Measurements from ENCODE around the gene PITHD1.
A peak's percentile ranks its signal among the peaks of the same experiment; 100 is the strongest.
"Not testable (repeated sequence)": the region's sequence is repeated elsewhere in the genome, so short reads cannot be mapped to it uniquely, and the experiment has no call there.

The PITHD1 gene

GRCh38 chr1:23801338-23801748 lies 23.1 kb downstream of the PITHD1 start:
- FAIRE-seq (no peak), DNase-seq (ENCODE audit: insufficient read length) (no peak)
- TF ChIP-seq POLR2A (IDR thresholded peaks at IDR 0.05; ENCODE audit: low read depth, low read length), result no peak
- TF ChIP-seq POLR2AphosphoS5 (IDR thresholded peaks at IDR 0.05; ENCODE audit: low read depth, low read length), result no peak
- no peak for TF ChIP-seq TAF1 (IDR thresholded peaks at IDR 0.05; ENCODE audit: borderline replicate concordance, low read depth, low read length)

GRCh38 chr1:23801876-23802275 lies 23.7 kb downstream of the PITHD1 start:
- no peak for DNase-seq (ENCODE audit: insufficient read length)
- TF ChIP-seq TAF1 (IDR thresholded peaks at IDR 0.05; ENCODE audit: borderline replicate concordance, low read depth, low read length) (no peak), POLR2A (IDR thresholded peaks at IDR 0.05; ENCODE audit: low read depth, low read length) (no peak), POLR2AphosphoS5 (IDR thresholded peaks at IDR 0.05; ENCODE audit: low read depth, low read length) (no peak)
- FAIRE-seq, result no peak

- not testable (repeated sequence) for FAIRE-seq; DNase-seq (ENCODE audit: insufficient read length)
Measured at GRCh38 chr1:23802809-23803342, 24.7 kb downstream of the PITHD1 start.

- no peak for FAIRE-seq
- no peak for DNase-seq (ENCODE audit: insufficient read length)
- TF ChIP-seq POLR2A (IDR thresholded peaks at IDR 0.05; ENCODE audit: low read depth, low read length), result no peak
- TF ChIP-seq TAF1 (IDR thresholded peaks at IDR 0.05; ENCODE audit: borderline replicate concordance, low read depth, low read length), result no peak
- TF ChIP-seq POLR2AphosphoS5 (IDR thresholded peaks at IDR 0.05; ENCODE audit: low read depth, low read length), result no peak
Measured at GRCh38 chr1:23803674-23804073, 25.5 kb downstream of the PITHD1 start.

- FAIRE-seq (no peak), DNase-seq (ENCODE audit: insufficient read length) (no peak)
- TF ChIP-seq POLR2AphosphoS5 (IDR thresholded peaks at IDR 0.05; ENCODE audit: low read depth, low read length) (no peak), TAF1 (IDR thresholded peaks at IDR 0.05; ENCODE audit: borderline replicate concordance, low read depth, low read length) (no peak), POLR2A (IDR thresholded peaks at IDR 0.05; ENCODE audit: low read depth, low read length) (no peak)
Measured at GRCh38 chr1:23804183-23804835, 26.1 kb downstream of the PITHD1 start.

GRCh38 chr1:23805025-23805424 lies 26.8 kb downstream of the PITHD1 start:
- TF ChIP-seq POLR2A (IDR thresholded peaks at IDR 0.05; ENCODE audit: low read depth, low read length), result no peak
- TF ChIP-seq TAF1 (IDR thresholded peaks at IDR 0.05; ENCODE audit: borderline replicate concordance, low read depth, low read length), result no peak
- TF ChIP-seq POLR2AphosphoS5 (IDR thresholded peaks at IDR 0.05; ENCODE audit: low read depth, low read length), result no peak
- FAIRE-seq (no peak), DNase-seq (ENCODE audit: insufficient read length) (no peak)

- no peak for DNase-seq (ENCODE audit: insufficient read length)
- no peak for FAIRE-seq
- TF ChIP-seq POLR2AphosphoS5 (IDR thresholded peaks at IDR 0.05; ENCODE audit: low read depth, low read length) (no peak), TAF1 (IDR thresholded peaks at IDR 0.05; ENCODE audit: borderline replicate concordance, low read depth, low read length) (no peak), POLR2A (IDR thresholded peaks at IDR 0.05; ENCODE audit: low read depth, low read length) (no peak)
Measured at GRCh38 chr1:23806280-23806679, 28.1 kb downstream of the PITHD1 start.

GRCh38 chr1:23807453-23807852 lies 29.2 kb downstream of the PITHD1 start:
- no peak for TF ChIP-seq POLR2A (IDR thresholded peaks at IDR 0.05; ENCODE audit: low read depth, low read length)
- TF ChIP-seq POLR2AphosphoS5 (IDR thresholded peaks at IDR 0.05; ENCODE audit: low read depth, low read length), result no peak
- no peak for TF ChIP-seq TAF1 (IDR thresholded peaks at IDR 0.05; ENCODE audit: borderline replicate concordance, low read depth, low read length)
- DNase-seq (ENCODE audit: insufficient read length), result no peak
- no peak for FAIRE-seq

GRCh38 chr1:23809751-23810171 lies 31.5 kb downstream of the PITHD1 start:
- DNase-seq (ENCODE audit: insufficient read length) (peak; percentile 83), FAIRE-seq (peak; percentile 94)
- no peak for TF ChIP-seq TAF1 (IDR thresholded peaks at IDR 0.05; ENCODE audit: borderline replicate concordance, low read depth, low read length)
- TF ChIP-seq POLR2A (IDR thresholded peaks at IDR 0.05; ENCODE audit: low read depth, low read length), result no peak
- TF ChIP-seq POLR2AphosphoS5 (IDR thresholded peaks at IDR 0.05; ENCODE audit: low read depth, low read length), result no peak

- FAIRE-seq, result peak; percentile 97
- TF ChIP-seq POLR2AphosphoS5 (IDR thresholded peaks at IDR 0.05; ENCODE audit: low read depth, low read length) (no peak), POLR2A (IDR thresholded peaks at IDR 0.05; ENCODE audit: low read depth, low read length) (no peak), TAF1 (IDR thresholded peaks at IDR 0.05; ENCODE audit: borderline replicate concordance, low read depth, low read length) (no peak)
- DNase-seq (ENCODE audit: insufficient read length), result peak; percentile 55
Measured at GRCh38 chr1:23810818-23811540, 32.8 kb downstream of the PITHD1 start.

GRCh38 chr1:23814016-23814415 lies 35.8 kb downstream of the PITHD1 start:
- FAIRE-seq (no peak), DNase-seq (ENCODE audit: insufficient read length) (no peak)
- TF ChIP-seq POLR2A (IDR thresholded peaks at IDR 0.05; ENCODE audit: low read depth, low read length), result no peak
- no peak for TF ChIP-seq POLR2AphosphoS5 (IDR thresholded peaks at IDR 0.05; ENCODE audit: low read depth, low read length)
- no peak for TF ChIP-seq TAF1 (IDR thresholded peaks at IDR 0.05; ENCODE audit: borderline replicate concordance, low read depth, low read length)

- DNase-seq (ENCODE audit: insufficient read length), result no peak
- TF ChIP-seq POLR2A (IDR thresholded peaks at IDR 0.05; ENCODE audit: low read depth, low read length) (no peak), POLR2AphosphoS5 (IDR thresholded peaks at IDR 0.05; ENCODE audit: low read depth, low read length) (no peak), TAF1 (IDR thresholded peaks at IDR 0.05; ENCODE audit: borderline replicate concordance, low read depth, low read length) (no peak)
- no peak for FAIRE-seq
Measured at GRCh38 chr1:23816361-23816760, 38.1 kb downstream of the PITHD1 start.
